Measurements from ENCODE around the gene ALKBH7. TPM values are rescaled to one million over a fixed set of nuclear protein-coding genes. Genes with fewer than 3 reads are reported as not detected.

ALKBH7 gene
- polyA plus RNA-seq, 3 donors: 20.9 to 109 (median 86.0) TPM

DNA sequence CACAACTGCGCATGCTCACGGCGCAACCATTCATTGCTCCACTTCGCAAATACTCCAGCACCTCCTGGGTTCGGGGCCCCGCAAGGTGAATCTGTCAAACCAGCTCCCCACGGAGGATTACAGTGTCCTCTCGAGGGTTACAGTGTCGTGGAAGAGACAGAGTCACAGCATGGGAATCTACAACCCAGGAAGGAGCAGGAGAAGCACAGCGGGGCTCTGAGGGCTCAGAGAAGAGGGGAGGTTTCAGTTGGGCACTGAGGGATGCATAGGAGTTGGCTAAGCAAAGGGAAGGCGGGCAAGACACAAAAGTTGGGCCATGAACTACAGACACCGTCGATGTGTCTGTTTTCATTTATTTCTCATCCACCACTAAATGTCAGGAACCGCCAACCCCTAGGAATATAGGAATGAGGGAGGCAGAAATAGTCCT lies 21.4 kb downstream of the ALKBH7 start:
- H3K27ac ChIP-seq (ENCODE audit: low read depth in 1 of 2, low read length in 2 of 2): peak overlapping the region; percentile 91 to 92
- peak overlapping the region; percentile 90 for H3K4me2 ChIP-seq (replicated peaks; ENCODE audit: extremely low read depth, low read length, poor library complexity, severe bottlenecking)
- no peak for TF ChIP-seq CTCF (IDR thresholded peaks at IDR 0.05)
- Mint-ChIP-seq H3K4me1 (peaks cover 19% of the 10 kb centered on the region), H3K27me3 (ENCODE audit: low read depth in 3 of 3) (peaks cover 1 to 6% (median 6%) of the 10 kb centered on the region in 3 donors), H3K4me3 (peak overlapping the region; percentile 89 to 94), H3K9me3 (no peaks in the 10 kb centered on the region), H3K27ac (peak overlapping the region; percentile 96 to 99 (median 97)), H3K36me3 (peaks cover 13 to 28% of the 10 kb centered on the region in 2 donors)
- H3K4me3 ChIP-seq (replicated peaks in 1 of 3; ENCODE audit: low read depth in 2 of 3, low read length in 3 of 3): peak overlapping the region; percentile 48 to 86 (median 62)
- peak in 2 of 3 donors; percentile 40 to 67 for DNase-seq
- 0% methylated on average over 9 of the region's 14 CpGs for WGBS (ENCODE audit: insufficient coverage)
- H3K79me2 ChIP-seq (ENCODE audit: insufficient read depth, low read length): peaks cover 22% of the 10 kb centered on the region
- no peaks in the 10 kb centered on the region for H3K27me3 ChIP-seq (ENCODE audit: control insufficient read depth in 2 of 2, insufficient read depth in 2 of 2, low read length in 2 of 2)
- no peaks in the 10 kb centered on the region for H4K20me1 ChIP-seq (ENCODE audit: insufficient read depth, low read length)
- peak overlapping the region; percentile 98 for H2AFZ ChIP-seq (ENCODE audit: insufficient read depth, low read depth, low read length, poor library complexity, severe bottlenecking)
- intact Hi-C loops (cut with micrococcal nuclease): loop anchor here in 1 of 2 donors (2.0 kb wide), 1 partner anchor 21 kb away; the partner anchor contains the start of gene ALKBH7
- peaks cover 14 to 22% of the 10 kb centered on the region in 2 donors for H3K4me1 ChIP-seq (ENCODE audit: control insufficient read depth in 1 of 2, insufficient read depth in 2 of 2, low read length in 2 of 2)
- H3K36me3 ChIP-seq (replicated peaks in 1 of 2; ENCODE audit: control insufficient read depth in 1 of 2, insufficient read depth in 2 of 2, low read length in 2 of 2): peaks cover 11 to 23% of the 10 kb centered on the region in 2 donors
- H3K9ac ChIP-seq (ENCODE audit: insufficient read depth, low read length, poor library complexity, severe bottlenecking): peak overlapping the region; percentile 93
- no peaks in the 10 kb centered on the region for H3K9me3 ChIP-seq (replicated peaks in 1 of 2; ENCODE audit: control insufficient read depth in 1 of 2, insufficient read depth in 1 of 2, low read length in 2 of 2)

DNA sequence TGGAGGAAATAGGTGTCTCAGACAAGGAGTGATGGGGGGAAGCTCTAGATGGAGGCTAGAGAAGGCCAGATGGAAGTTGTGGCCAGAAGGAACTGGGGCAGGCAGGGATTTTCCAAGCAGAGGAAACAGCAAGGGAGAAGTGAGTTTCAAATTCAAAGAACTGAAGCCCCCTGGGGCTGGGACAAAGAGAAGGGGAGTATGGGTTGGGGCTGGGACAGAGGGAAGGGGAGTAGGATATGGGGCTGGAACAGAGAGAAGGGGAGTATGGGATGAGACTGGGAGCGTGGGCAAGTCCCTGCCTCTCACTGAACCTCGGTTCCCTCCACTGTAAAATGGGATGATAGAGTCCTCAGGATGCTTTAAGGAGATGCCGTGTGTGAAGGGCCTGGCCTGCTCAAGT lies 22.2 kb downstream of the ALKBH7 start:
- peaks cover 6 to 21% of the 10 kb centered on the region in 2 donors for H3K36me3 Mint-ChIP-seq
- peak overlapping the region in 3 of 7 donors; percentile 1 to 97 (median 35) for H3K27ac Mint-ChIP-seq
- no peak overlapping the region for H3K4me3 ChIP-seq (replicated peaks in 1 of 3; ENCODE audit: low read depth in 2 of 3, low read length in 3 of 3)
- H3K27me3 ChIP-seq (ENCODE audit: control insufficient read depth in 2 of 2, insufficient read depth in 2 of 2, low read length in 2 of 2): no peaks in the 10 kb centered on the region
- TF ChIP-seq CTCF (IDR thresholded peaks at IDR 0.05): no peak
- no peaks in the 10 kb centered on the region for H3K9me3 Mint-ChIP-seq
- no peaks in the 10 kb centered on the region for H4K20me1 ChIP-seq (ENCODE audit: insufficient read depth, low read length)
- peaks cover 19% of the 10 kb centered on the region for H3K4me1 Mint-ChIP-seq
- no peak overlapping the region for H3K4me2 ChIP-seq (replicated peaks; ENCODE audit: extremely low read depth, low read length, poor library complexity, severe bottlenecking)
- no peak overlapping the region for H2AFZ ChIP-seq (ENCODE audit: insufficient read depth, low read depth, low read length, poor library complexity, severe bottlenecking)
- H3K4me1 ChIP-seq (ENCODE audit: control insufficient read depth in 1 of 2, insufficient read depth in 2 of 2, low read length in 2 of 2): peaks cover 14 to 22% of the 10 kb centered on the region in 2 donors
- no peak for DNase-seq
- H3K9ac ChIP-seq (ENCODE audit: insufficient read depth, low read length, poor library complexity, severe bottlenecking): no peak overlapping the region
- no peaks in the 10 kb centered on the region for H3K9me3 ChIP-seq (replicated peaks in 1 of 2; ENCODE audit: control insufficient read depth in 1 of 2, insufficient read depth in 1 of 2, low read length in 2 of 2)
- H3K36me3 ChIP-seq (replicated peaks in 1 of 2; ENCODE audit: control insufficient read depth in 1 of 2, insufficient read depth in 2 of 2, low read length in 2 of 2): peaks cover 3 to 15% of the 10 kb centered on the region in 2 donors
- 90% methylated on average over 2 of the region's 3 CpGs for WGBS (ENCODE audit: insufficient coverage)
- H3K79me2 ChIP-seq (ENCODE audit: insufficient read depth, low read length): peaks cover 22% of the 10 kb centered on the region
- H3K27me3 Mint-ChIP-seq (ENCODE audit: low read depth in 3 of 3): peaks cover 1 to 8% (median 6%) of the 10 kb centered on the region in 3 donors
- no peak overlapping the region for H3K27ac ChIP-seq (ENCODE audit: low read depth in 1 of 2, low read length in 2 of 2)
- intact Hi-C loops (cut with micrococcal nuclease): no loop called here
- no peak overlapping the region for H3K4me3 Mint-ChIP-seq

Data from CD14-positive monocyte (primary cell).